Pancreas (tissue), 10 donors: ENCODE measurements around the gene DEF6. TPM values are rescaled to one million over a fixed set of nuclear protein-coding genes. Genes with fewer than 3 reads are reported as not detected.

Source experiments
- ATAC-seq, 4 donors: fragments of 200-7000 bp; cut with Tn5 transposase; one replicate each; pipeline versions ENCODE4 v1.8.0 to v1.9.1; 2020; ENCODE audit warnings: mild to moderate bottlenecking in 4 of 4, moderate library complexity in 4 of 4
- DNase-seq, 6 donors: peaks; one replicate each; pipeline ENCODE4 v3.0.0-alpha.2; 2020
- FAIRE-seq: peaks from 2 replicates; lab custom pipeline; 2012; peaks lifted over from hg19 to GRCh38; lab: Jason Lieb, UNC
- H3K27ac ChIP-seq, 4 donors: fragments of 200-600 bp; sonication (generic); 1 replicate in 3 of 4; 2 replicates in 1 of 4; pipeline versions ENCODE4 v1.5.0 to v1.8.0; 2020
- H3K27me3 ChIP-seq, 4 donors: fragments of 200-600 bp; one replicate each; pipeline ENCODE4 v1.8.0; 2021
- H3K36me3 ChIP-seq, 3 donors: fragments of 200-600 bp; sonication (generic) in 1 of 3; one replicate each; pipeline versions ENCODE4 v1.5.0 to v1.8.0; 2020 to 2021
- H3K4me1 ChIP-seq, 3 donors: fragments of 200-600 bp; one replicate each; pipeline ENCODE4 v1.8.0; 2021
- H3K4me3 ChIP-seq, 4 donors: fragments of 200-600 bp; sonication (generic) in 2 of 4; one replicate each; pipeline versions ENCODE4 v1.5.0 to v1.8.0; 2020 to 2021
- H3K9me3 ChIP-seq, 4 donors: fragments of 200-600 bp; one replicate each; pipeline ENCODE4 v1.8.0; 2021
- CTCF ChIP-seq, 4 donors: fragments of 200-600 bp; sonication (generic) in 3 of 4; IDR thresholded peaks; one replicate each; pipeline versions ENCODE4 v1.5.0 to v1.8.0; 2021; ENCODE audit warnings: antibody characterized with exemption in 4 of 4
- WGBS, 2 donors: extraction: QIAGEN DNeasy Blood & Tissue Kit; methylation state at CpG; one replicate each; pipeline ENCODE4 v1.1.7; 2013; 5-methylcytosine and 5-hydroxymethylcytosine counted together
- intact Hi-C, 3 donors: fragments of 100-400 bp; cut with DNase I; formaldehyde crosslinking; loops; one replicate each; pipeline versions ENCODE4 v1.11.1 to v1.14.2; 2022
- polyA plus RNA-seq, 2 donors: library from polyadenylated mRNA; stranded (reverse); fragments of 200-250 nt; gene quantifications; one replicate each; pipeline ENCODE4 v1.2.3, GENCODE V29; 2013
- total RNA-seq, 6 donors: library from RNA; stranded (reverse); fragmentation: NEBNext Ultra II Directional in 4 of 6; extraction: Animal tissue kit (Norgen Biotek cat#: 25700) in 4 of 6; gene quantifications; one replicate each; pipeline versions ENCODE4 v1.2.1 to v1.2.4, GENCODE V29; 2021 to 2023
- donor health status: healthy with polysubstance abuse.
- donor health status: DM: no; HTN: no; CAD: no; lungs with moderate emphysema.
- donor health status: DM: no; HTN: no; CAD: no.
- donor health status: control.
- donor health status: control.
- donor health status: Bipolar disorder and iron deficiency.
- donor health status: DM: yes; HTN: yes; CAD: no.
- donor health status: DM: no; HTN: no; CAD: no.
- donor health status: DM: no; HTN: no; CAD: no.
- donor health status: DM: yes; HTN: yes; CAD: no.

The DEF6 gene
- total and polyA plus RNA-seq, 8 donors, result 9.4 to 40.6 (median 13.6) TPM

GRCh38 chr6:35287671-35288396 lies 9.8 kb upstream of the DEF6 start:
- WGBS, 2 donors, result 88 to 90% methylated on average over 12 of the region's 12 CpGs
- TF ChIP-seq CTCF (IDR thresholded peaks at IDR 0.05), result no peak
- Histone ChIP-seq H3K4me3 (no peak overlapping the region), H3K4me1 (no peaks in the 10 kb centered on the region), H3K27ac (no peak overlapping the region), H3K9me3 (no peaks in the 10 kb centered on the region), H3K36me3 (peaks cover 0 to 81% (median 26%) of the 10 kb centered on the region in 3 donors), H3K27me3 (no peaks in the 10 kb centered on the region)
- intact Hi-C loops, result no loop called here
- ATAC-seq (no peak), FAIRE-seq (no peak), DNase-seq (peak in 1 of 6 donors; percentile 68)

GRCh38 chr6:35288834-35289233 lies 8.8 kb upstream of the DEF6 start:
- Histone ChIP-seq H3K27me3 (no peaks in the 10 kb centered on the region), H3K27ac (no peak overlapping the region), H3K9me3 (no peaks in the 10 kb centered on the region), H3K36me3 (peaks cover 0 to 74% (median 26%) of the 10 kb centered on the region in 3 donors), H3K4me1 (no peaks in the 10 kb centered on the region), H3K4me3 (no peak overlapping the region)
- 70 to 72% methylated on average over 4 of the region's 4 CpGs for WGBS, 2 donors
- intact Hi-C loops, result no loop called here
- FAIRE-seq, result no peak
- DNase-seq, result no peak
- ATAC-seq, result no peak
- TF ChIP-seq CTCF (IDR thresholded peaks at IDR 0.05), result no peak

GRCh38 chr6:35291491-35291890 lies 6.1 kb upstream of the DEF6 start:
- intact Hi-C loops, result no loop called here
- FAIRE-seq (no peak), DNase-seq (no peak), ATAC-seq (no peak)
- H3K9me3 ChIP-seq, result no peaks in the 10 kb centered on the region
- no peak overlapping the region for H3K4me3 ChIP-seq
- peaks cover 0 to 53% (median 19%) of the 10 kb centered on the region in 3 donors for H3K36me3 ChIP-seq
- 96% methylated on average over 13 of the region's 13 CpGs for WGBS, 2 donors
- no peaks in the 10 kb centered on the region for H3K27me3 ChIP-seq
- H3K27ac ChIP-seq, result no peak overlapping the region
- no peak for TF ChIP-seq CTCF (IDR thresholded peaks at IDR 0.05)
- H3K4me1 ChIP-seq, result no peaks in the 10 kb centered on the region

GRCh38 chr6:35292494-35292893 lies 5.1 kb upstream of the DEF6 start:
- FAIRE-seq (no peak), DNase-seq (peak in 1 of 6 donors; percentile 50), ATAC-seq (no peak)
- TF ChIP-seq CTCF (IDR thresholded peaks at IDR 0.05), result no peak
- intact Hi-C loops, result no loop called here
- peaks cover 0 to 43% (median 10%) of the 10 kb centered on the region in 3 donors for H3K36me3 ChIP-seq
- H3K9me3 ChIP-seq, result no peaks in the 10 kb centered on the region
- H3K27ac ChIP-seq, result no peak overlapping the region
- H3K4me1 ChIP-seq, result peaks cover 0 to 5% (median 0%) of the 10 kb centered on the region in 3 donors
- H3K27me3 ChIP-seq, result no peaks in the 10 kb centered on the region
- no peak overlapping the region for H3K4me3 ChIP-seq
- WGBS, 2 donors, result 70 to 73% methylated on average over 15 of the region's 15 CpGs

GRCh38 chr6:35293681-35294080 lies 3.9 kb upstream of the DEF6 start:
- FAIRE-seq, result no peak
- no peak for ATAC-seq
- Histone ChIP-seq H3K9me3 (no peaks in the 10 kb centered on the region), H3K36me3 (peaks cover 0 to 32% (median 0%) of the 10 kb centered on the region in 3 donors), H3K4me3 (no peak overlapping the region), H3K4me1 (peaks cover 0 to 7% (median 0%) of the 10 kb centered on the region in 3 donors), H3K27me3 (no peaks in the 10 kb centered on the region), H3K27ac (no peak overlapping the region)
- WGBS, 2 donors, result 86 to 93% methylated on average over 9 of the region's 9 CpGs
- intact Hi-C loops, result no loop called here
- peak in 1 of 6 donors; percentile 43 for DNase-seq
- TF ChIP-seq CTCF (IDR thresholded peaks at IDR 0.05), result no peak
